ENCODE data around the gene ZNF444. TPM values are rescaled to one million over a fixed set of nuclear protein-coding genes. Genes with fewer than 3 reads are reported as not detected.
A peak's percentile ranks its signal among the peaks of the same experiment; 100 is the strongest.

ZNF444 gene
- polyA plus RNA-seq, 4 donors: 20.1 to 40.6 (median 25.3) TPM

GRCh38 chr19:56142087-56142787 is 1.1 kb downstream of the ZNF444 start:
- 12 to 47% (median 28%) methylated on average over 17 of the region's 17 CpGs for WGBS, 3 donors
- H3K4me1 ChIP-seq (ENCODE audit: control insufficient read depth in 3 of 3, insufficient read depth in 2 of 3, low read depth in 1 of 3, low read length in 2 of 3): peaks cover 0 to 26% (median 7%) of the 10 kb centered on the region in 3 donors
- FAIRE-seq (no peak), DNase-seq (peak; percentile 83 to 86)
- no peaks in the 10 kb centered on the region for H3K9me3 ChIP-seq (ENCODE audit: control insufficient read depth in 2 of 2, insufficient read depth in 1 of 2, low read depth in 1 of 2, low read length in 1 of 2)
- no peaks in the 10 kb centered on the region for H3K27me3 ChIP-seq (ENCODE audit: control insufficient read depth in 3 of 3, insufficient read depth in 3 of 3, low read length in 3 of 3)
- peak overlapping the region; percentile 55 to 83 (median 66) for H3K27ac ChIP-seq (ENCODE audit: low read depth in 1 of 3, low read length in 2 of 3)
- H3K36me3 ChIP-seq (ENCODE audit: control insufficient read depth in 3 of 3, insufficient read depth in 2 of 3, low read depth in 1 of 3, low read length in 3 of 3): peaks cover 0 to 27% (median 0%) of the 10 kb centered on the region in 3 donors
- H3K4me3 ChIP-seq (ENCODE audit: low read depth in 1 of 3, low read length in 3 of 3): peak overlapping the region in 2 of 3 donors; percentile 61 to 63

DNA sequence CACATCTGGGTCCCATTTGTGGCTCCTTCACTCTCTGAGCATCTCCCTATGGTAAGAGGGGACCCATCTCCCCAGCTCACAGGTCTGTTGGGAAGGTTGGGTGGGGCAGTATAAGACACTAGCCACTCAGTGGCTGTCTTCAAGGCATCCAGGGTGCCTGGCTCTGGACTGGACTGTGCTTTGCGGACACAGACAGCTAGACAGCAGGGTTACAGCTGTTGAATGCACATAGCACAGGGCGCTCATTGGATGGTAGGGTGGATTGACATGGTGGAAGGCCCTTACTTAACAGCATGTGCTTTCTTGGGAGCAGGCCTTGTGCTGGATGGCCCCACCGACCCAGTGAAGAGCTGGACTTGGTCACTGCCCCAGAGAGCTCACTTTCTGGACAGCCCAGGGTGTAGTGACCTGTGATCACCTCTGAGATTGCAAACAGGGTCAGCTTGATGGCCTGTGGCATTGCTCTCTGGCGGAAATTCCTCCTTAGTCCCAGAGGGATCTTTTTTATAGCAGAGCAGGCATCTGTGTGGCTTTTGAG is 1.9 kb downstream of the ZNF444 start:
- Histone ChIP-seq H3K27me3 (ENCODE audit: control insufficient read depth in 3 of 3, insufficient read depth in 3 of 3, low read length in 3 of 3) (no peaks in the 10 kb centered on the region), H3K9me3 (ENCODE audit: control insufficient read depth in 2 of 2, insufficient read depth in 1 of 2, low read depth in 1 of 2, low read length in 1 of 2) (no peaks in the 10 kb centered on the region), H3K36me3 (ENCODE audit: control insufficient read depth in 3 of 3, insufficient read depth in 2 of 3, low read depth in 1 of 3, low read length in 3 of 3) (peaks cover 0 to 34% (median 0%) of the 10 kb centered on the region in 3 donors), H3K27ac (ENCODE audit: low read depth in 1 of 3, low read length in 2 of 3) (peak overlapping the region; percentile 51 to 83 (median 66)), H3K4me3 (ENCODE audit: low read depth in 1 of 3, low read length in 3 of 3) (no peak overlapping the region), H3K4me1 (ENCODE audit: control insufficient read depth in 3 of 3, insufficient read depth in 2 of 3, low read depth in 1 of 3, low read length in 2 of 3) (peaks cover 0 to 26% (median 7%) of the 10 kb centered on the region in 3 donors)
- DNase-seq (peak in 1 of 2 donors; percentile 8), FAIRE-seq (no peak)
- WGBS, 3 donors: 75 to 83% (median 81%) methylated on average over 4 of the region's 4 CpGs

DNA sequence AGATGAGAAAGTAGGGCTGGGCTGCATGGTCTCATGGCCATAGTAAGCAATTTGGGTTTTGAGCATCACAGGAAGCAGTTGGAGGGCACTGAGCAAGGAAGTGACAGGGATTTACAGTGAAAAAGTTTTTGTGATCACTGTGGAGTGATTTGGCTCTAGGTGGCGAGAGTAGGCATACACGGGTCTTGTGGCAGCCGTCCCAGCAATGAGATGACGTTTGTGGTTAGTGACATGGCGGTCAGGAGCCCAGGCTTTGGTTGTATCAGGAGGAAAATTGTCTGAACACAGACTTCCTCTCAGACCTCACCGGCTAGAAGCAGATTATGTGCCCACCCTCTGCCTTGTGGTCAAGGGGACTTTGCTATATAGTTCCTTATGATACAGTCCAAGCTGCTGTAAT is 3.3 kb downstream of the ZNF444 start:
- Histone ChIP-seq H3K27me3 (ENCODE audit: control insufficient read depth in 3 of 3, insufficient read depth in 3 of 3, low read length in 3 of 3) (no peaks in the 10 kb centered on the region), H3K9me3 (ENCODE audit: control insufficient read depth in 2 of 2, insufficient read depth in 1 of 2, low read depth in 1 of 2, low read length in 1 of 2) (no peaks in the 10 kb centered on the region), H3K4me3 (ENCODE audit: low read depth in 1 of 3, low read length in 3 of 3) (no peak overlapping the region), H3K36me3 (ENCODE audit: control insufficient read depth in 3 of 3, insufficient read depth in 2 of 3, low read depth in 1 of 3, low read length in 3 of 3) (peaks cover 0 to 44% (median 0%) of the 10 kb centered on the region in 3 donors), H3K4me1 (ENCODE audit: control insufficient read depth in 3 of 3, insufficient read depth in 2 of 3, low read depth in 1 of 3, low read length in 2 of 3) (peaks cover 0 to 26% (median 7%) of the 10 kb centered on the region in 3 donors), H3K27ac (ENCODE audit: low read depth in 1 of 3, low read length in 2 of 3) (no peak overlapping the region)
- WGBS, 3 donors: 66 to 77% (median 67%) methylated on average over 6 of the region's 6 CpGs
- DNase-seq (no peak), FAIRE-seq (no peak)

- H3K27ac ChIP-seq (ENCODE audit: low read depth in 1 of 3, low read length in 2 of 3): no peak overlapping the region
- FAIRE-seq (no peak), DNase-seq (no peak)
- no peak overlapping the region for H3K4me3 ChIP-seq (ENCODE audit: low read depth in 1 of 3, low read length in 3 of 3)
- no peaks in the 10 kb centered on the region for H3K27me3 ChIP-seq (ENCODE audit: control insufficient read depth in 3 of 3, insufficient read depth in 3 of 3, low read length in 3 of 3)
- H3K9me3 ChIP-seq (ENCODE audit: control insufficient read depth in 2 of 2, insufficient read depth in 1 of 2, low read depth in 1 of 2, low read length in 1 of 2): no peaks in the 10 kb centered on the region
- H3K36me3 ChIP-seq (ENCODE audit: control insufficient read depth in 3 of 3, insufficient read depth in 2 of 3, low read depth in 1 of 3, low read length in 3 of 3): peaks cover 0 to 48% (median under 1%) of the 10 kb centered on the region in 3 donors
- H3K4me1 ChIP-seq (ENCODE audit: control insufficient read depth in 3 of 3, insufficient read depth in 2 of 3, low read depth in 1 of 3, low read length in 2 of 3): peaks cover 0 to 26% (median 6%) of the 10 kb centered on the region in 3 donors
- WGBS, 3 donors: 90 to 92% (median 91%) methylated on average over 12 of the region's 12 CpGs
These were observed 3.7 kb downstream of the ZNF444 start for GRCh38 chr19:56144831-56145230.

DNA sequence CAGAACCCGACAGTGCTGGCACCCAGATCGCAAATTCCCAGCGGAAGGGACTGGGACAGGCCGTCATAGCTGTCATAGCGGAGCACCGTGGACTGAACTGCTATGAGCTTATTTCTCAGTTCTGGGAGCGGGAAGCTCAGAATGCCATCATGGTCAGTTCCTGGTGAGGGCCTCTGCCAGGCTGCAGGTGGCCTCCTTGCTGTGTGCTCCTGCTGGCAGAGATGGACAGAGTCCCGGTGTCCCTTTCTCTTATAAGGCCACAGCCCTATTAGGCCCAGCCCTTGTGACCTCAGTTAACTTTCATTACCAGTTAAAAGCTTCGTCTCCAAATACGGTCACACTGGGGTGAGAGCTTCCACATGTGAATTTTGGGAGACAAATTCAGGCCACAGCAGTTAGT is 4.6 kb downstream of the ZNF444 start:
- no peak overlapping the region for H3K27ac ChIP-seq (ENCODE audit: low read depth in 1 of 3, low read length in 2 of 3)
- FAIRE-seq: no peak
- peaks cover 0 to 26% (median 4%) of the 10 kb centered on the region in 3 donors for H3K4me1 ChIP-seq (ENCODE audit: control insufficient read depth in 3 of 3, insufficient read depth in 2 of 3, low read depth in 1 of 3, low read length in 2 of 3)
- no peak for DNase-seq
- no peaks in the 10 kb centered on the region for H3K27me3 ChIP-seq (ENCODE audit: control insufficient read depth in 3 of 3, insufficient read depth in 3 of 3, low read length in 3 of 3)
- 85 to 94% (median 87%) methylated on average over 10 of the region's 10 CpGs for WGBS, 3 donors
- H3K9me3 ChIP-seq (ENCODE audit: control insufficient read depth in 2 of 2, insufficient read depth in 1 of 2, low read depth in 1 of 2, low read length in 1 of 2): no peaks in the 10 kb centered on the region
- peaks cover 0 to 53% (median 2%) of the 10 kb centered on the region in 3 donors for H3K36me3 ChIP-seq (ENCODE audit: control insufficient read depth in 3 of 3, insufficient read depth in 2 of 3, low read depth in 1 of 3, low read length in 3 of 3)
- no peak overlapping the region for H3K4me3 ChIP-seq (ENCODE audit: low read depth in 1 of 3, low read length in 3 of 3)

GRCh38 chr19:56146904-56147303 is 5.8 kb downstream of the ZNF444 start:
- FAIRE-seq (no peak), DNase-seq (no peak)
- Histone ChIP-seq H3K4me1 (ENCODE audit: control insufficient read depth in 3 of 3, insufficient read depth in 2 of 3, low read depth in 1 of 3, low read length in 2 of 3) (peaks cover 0 to 26% (median 4%) of the 10 kb centered on the region in 3 donors), H3K27ac (ENCODE audit: low read depth in 1 of 3, low read length in 2 of 3) (no peak overlapping the region), H3K9me3 (ENCODE audit: control insufficient read depth in 2 of 2, insufficient read depth in 1 of 2, low read depth in 1 of 2, low read length in 1 of 2) (no peaks in the 10 kb centered on the region), H3K4me3 (ENCODE audit: low read depth in 1 of 3, low read length in 3 of 3) (no peak overlapping the region), H3K27me3 (ENCODE audit: control insufficient read depth in 3 of 3, insufficient read depth in 3 of 3, low read length in 3 of 3) (no peaks in the 10 kb centered on the region), H3K36me3 (ENCODE audit: control insufficient read depth in 3 of 3, insufficient read depth in 2 of 3, low read depth in 1 of 3, low read length in 3 of 3) (peaks cover 0 to 53% (median 2%) of the 10 kb centered on the region in 3 donors)
- WGBS, 3 donors: 94 to 98% (median 98%) methylated on average over 24 to 31 of the region's 31 CpGs

DNA sequence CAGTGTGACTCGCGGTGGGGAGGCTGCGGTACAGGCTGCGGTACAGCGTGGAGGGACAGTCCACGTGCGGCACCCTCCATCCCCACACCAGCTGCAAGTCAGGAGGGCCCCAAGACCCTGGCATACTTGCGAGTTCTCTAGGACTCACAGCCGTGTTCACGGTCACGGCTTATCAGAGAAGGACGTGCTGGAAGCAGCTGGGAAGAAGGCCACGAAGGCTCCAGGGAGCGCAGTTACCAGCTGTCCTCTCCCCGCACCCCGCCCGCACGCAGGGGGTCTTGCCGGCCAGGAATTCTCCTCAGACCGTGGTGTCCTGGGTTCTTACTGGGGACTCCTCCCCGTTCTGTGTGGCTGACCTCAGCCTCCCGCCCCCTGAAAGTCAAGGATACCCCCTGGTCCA is 6.2 kb downstream of the ZNF444 start:
- no peak for FAIRE-seq
- H3K27ac ChIP-seq (ENCODE audit: low read depth in 1 of 3, low read length in 2 of 3): no peak overlapping the region
- H3K27me3 ChIP-seq (ENCODE audit: control insufficient read depth in 3 of 3, insufficient read depth in 3 of 3, low read length in 3 of 3): no peaks in the 10 kb centered on the region
- WGBS, 3 donors: 87 to 95% (median 93%) methylated on average over 22 of the region's 22 CpGs
- H3K4me1 ChIP-seq (ENCODE audit: control insufficient read depth in 3 of 3, insufficient read depth in 2 of 3, low read depth in 1 of 3, low read length in 2 of 3): peaks cover 0 to 25% (median 4%) of the 10 kb centered on the region in 3 donors
- peaks cover 0 to 53% (median 2%) of the 10 kb centered on the region in 3 donors for H3K36me3 ChIP-seq (ENCODE audit: control insufficient read depth in 3 of 3, insufficient read depth in 2 of 3, low read depth in 1 of 3, low read length in 3 of 3)
- no peak overlapping the region for H3K4me3 ChIP-seq (ENCODE audit: low read depth in 1 of 3, low read length in 3 of 3)
- no peak for DNase-seq
- H3K9me3 ChIP-seq (ENCODE audit: control insufficient read depth in 2 of 2, insufficient read depth in 1 of 2, low read depth in 1 of 2, low read length in 1 of 2): no peaks in the 10 kb centered on the region

GRCh38 chr19:56148096-56148495 is 7.0 kb downstream of the ZNF444 start:
- FAIRE-seq (no peak), DNase-seq (no peak)
- Histone ChIP-seq H3K27me3 (ENCODE audit: control insufficient read depth in 3 of 3, insufficient read depth in 3 of 3, low read length in 3 of 3) (no peaks in the 10 kb centered on the region), H3K9me3 (ENCODE audit: control insufficient read depth in 2 of 2, insufficient read depth in 1 of 2, low read depth in 1 of 2, low read length in 1 of 2) (no peaks in the 10 kb centered on the region), H3K27ac (ENCODE audit: low read depth in 1 of 3, low read length in 2 of 3) (no peak overlapping the region), H3K4me3 (ENCODE audit: low read depth in 1 of 3, low read length in 3 of 3) (no peak overlapping the region), H3K4me1 (ENCODE audit: control insufficient read depth in 3 of 3, insufficient read depth in 2 of 3, low read depth in 1 of 3, low read length in 2 of 3) (peaks cover 0 to 17% (median 0%) of the 10 kb centered on the region in 3 donors), H3K36me3 (ENCODE audit: control insufficient read depth in 3 of 3, insufficient read depth in 2 of 3, low read depth in 1 of 3, low read length in 3 of 3) (peaks cover 0 to 50% (median 2%) of the 10 kb centered on the region in 3 donors)
- WGBS, 3 donors: 95 to 97% (median 95%) methylated on average over 13 to 15 of the region's 15 CpGs

Data from small intestine (tissue), 7 donors.